GM06990 (cell line): ENCODE results near the gene GLIS2.

Source experiments
- DNase-seq: peaks from one replicate; pipeline ENCODE4 v3.0.0-alpha.2; 2011; ENCODE audit not compliant: insufficient read length; ENCODE audit errors: extremely low read depth
- H3K27me3 ChIP-seq: replicated peaks from 2 replicates; pipeline ENCODE4 v1.6.0; 2011; ENCODE audit warnings: low read length; ENCODE audit not compliant: control insufficient read depth, insufficient read depth
- H3K36me3 ChIP-seq: 2 replicates; pipeline ENCODE4 v1.5.1; 2011; ENCODE audit warnings: low read length; ENCODE audit not compliant: control insufficient read depth, insufficient read depth
- H3K4me3 ChIP-seq: replicated peaks from 2 replicates; pipeline ENCODE4 v1.5.1; 2011; ENCODE audit warnings: low read depth, mild to moderate bottlenecking, control low read depth, low read length
- CTCF ChIP-seq: IDR thresholded peaks from 2 replicates; pipeline ENCODE4 v1.5.1; 2011; ENCODE audit warnings: low read length, control low read depth, mild to moderate bottlenecking, inconsistent platforms; ENCODE audit not compliant: insufficient read depth, poor library complexity, severe bottlenecking

The GLIS2 gene

GRCh38 chr16:4315186-4316107, at the start of gene GLIS2:
GLIS2 (plus strand) TSS chr16:4316067; CDS start chr16:4332281, 16,214 bp downstream.
- H3K4me3 ChIP-seq: peak within 1 kb of the TSS; percentile 43
- H3K27me3 ChIP-seq: peaks cover 8% of the 10 kb centered on the region
- TF ChIP-seq CTCF: no peak
- DNase-seq: no peak
- no peaks in the 10 kb centered on the region for H3K36me3 ChIP-seq

- H3K27me3 ChIP-seq: no peaks in the 10 kb centered on the region
- TF ChIP-seq CTCF: no peak
- no peak overlapping the region for H3K4me3 ChIP-seq
- DNase-seq: no peak
- H3K36me3 ChIP-seq: peaks cover 7% of the 10 kb centered on the region
Measured at GRCh38 chr16:4266372-4266771, 49.5 kb upstream of the GLIS2 start.

- no peak for TF ChIP-seq CTCF
- DNase-seq: no peak
- H3K27me3 ChIP-seq: no peaks in the 10 kb centered on the region
- no peaks in the 10 kb centered on the region; the same call in 1 of the 2 replicates for H3K36me3 ChIP-seq
- no peak overlapping the region for H3K4me3 ChIP-seq
Measured at GRCh38 chr16:4270091-4270490, 45.8 kb upstream of the GLIS2 start.

GRCh38 chr16:4270595-4270994, 45.3 kb upstream of the GLIS2 start:
- TF ChIP-seq CTCF: no peak
- Histone ChIP-seq H3K27me3 (no peaks in the 10 kb centered on the region), H3K4me3 (peak overlapping the region; percentile 73), H3K36me3 (no peaks in the 10 kb centered on the region; the same call in 1 of the 2 replicates)
- DNase-seq: no peak

- no peaks in the 10 kb centered on the region for H3K27me3 ChIP-seq
- TF ChIP-seq CTCF: no peak
- no peaks in the 10 kb centered on the region; the same call in 1 of the 2 replicates for H3K36me3 ChIP-seq
- peak; percentile 90 for DNase-seq
- H3K4me3 ChIP-seq: peak overlapping the region; percentile 73
Measured at GRCh38 chr16:4271176-4272113, 44.4 kb upstream of the GLIS2 start.
